ENCODE results near the gene SH3RF3.

Gene SH3RF3

GRCh38 chr2:109521233-109522062, 392.4 kb downstream of the SH3RF3 start:
- no peaks in the 10 kb centered on the region for H3K9me3 ChIP-seq (replicated peaks; ENCODE audit: low read length)
- no peak overlapping the region for H3K4me3 ChIP-seq (ENCODE audit: low read length)
- peaks cover 4% of the 10 kb centered on the region for H3K4me1 ChIP-seq (ENCODE audit: control insufficient read depth, insufficient read depth, low read length)
- no peak overlapping the region for H3K9ac ChIP-seq (ENCODE audit: low read depth, low read length)
- peaks cover 27% of the 10 kb centered on the region for H3K27me3 ChIP-seq (ENCODE audit: control insufficient read depth, insufficient read depth, low read length)
- H3K4me2 ChIP-seq (ENCODE audit: low read length) = no peak overlapping the region
- no peaks in the 10 kb centered on the region for H3K36me3 ChIP-seq (ENCODE audit: insufficient read depth, low read length)

DNA sequence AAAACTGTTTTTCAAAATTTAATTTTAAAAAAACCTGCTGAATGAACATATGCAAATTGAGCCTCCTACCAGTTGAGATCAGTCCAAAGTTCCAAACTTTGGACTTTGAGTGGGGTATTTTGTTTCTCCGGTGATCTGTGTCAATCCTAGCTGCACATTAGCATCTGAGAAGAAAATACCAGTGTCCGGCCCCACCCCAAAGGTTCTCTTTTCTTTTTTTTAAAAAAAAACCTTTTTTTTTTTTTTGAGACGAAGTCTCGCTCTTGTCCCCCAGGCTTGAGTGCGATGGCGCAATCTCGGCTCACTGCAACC, 393.0 kb downstream of the SH3RF3 start:
- H3K9me3 ChIP-seq (replicated peaks; ENCODE audit: low read length) = no peaks in the 10 kb centered on the region
- no peak overlapping the region for H3K4me2 ChIP-seq (ENCODE audit: low read length)
- no peak overlapping the region for H3K9ac ChIP-seq (ENCODE audit: low read depth, low read length)
- no peaks in the 10 kb centered on the region for H3K36me3 ChIP-seq (ENCODE audit: insufficient read depth, low read length)
- H3K4me3 ChIP-seq (ENCODE audit: low read length) = no peak overlapping the region
- peaks cover 4% of the 10 kb centered on the region for H3K4me1 ChIP-seq (ENCODE audit: control insufficient read depth, insufficient read depth, low read length)
- peaks cover 27% of the 10 kb centered on the region for H3K27me3 ChIP-seq (ENCODE audit: control insufficient read depth, insufficient read depth, low read length)

- H3K9me3 ChIP-seq (replicated peaks; ENCODE audit: low read length) = no peaks in the 10 kb centered on the region
- no peaks in the 10 kb centered on the region for H3K36me3 ChIP-seq (ENCODE audit: insufficient read depth, low read length)
- no peak overlapping the region for H3K4me2 ChIP-seq (ENCODE audit: low read length)
- H3K27me3 ChIP-seq (ENCODE audit: control insufficient read depth, insufficient read depth, low read length) = peaks cover 27% of the 10 kb centered on the region
- peaks cover 4% of the 10 kb centered on the region for H3K4me1 ChIP-seq (ENCODE audit: control insufficient read depth, insufficient read depth, low read length)
- H3K4me3 ChIP-seq (ENCODE audit: low read length) = no peak overlapping the region
- H3K9ac ChIP-seq (ENCODE audit: low read depth, low read length) = no peak overlapping the region
Measured at GRCh38 chr2:109523121-109523520, 394.1 kb downstream of the SH3RF3 start.

DNA sequence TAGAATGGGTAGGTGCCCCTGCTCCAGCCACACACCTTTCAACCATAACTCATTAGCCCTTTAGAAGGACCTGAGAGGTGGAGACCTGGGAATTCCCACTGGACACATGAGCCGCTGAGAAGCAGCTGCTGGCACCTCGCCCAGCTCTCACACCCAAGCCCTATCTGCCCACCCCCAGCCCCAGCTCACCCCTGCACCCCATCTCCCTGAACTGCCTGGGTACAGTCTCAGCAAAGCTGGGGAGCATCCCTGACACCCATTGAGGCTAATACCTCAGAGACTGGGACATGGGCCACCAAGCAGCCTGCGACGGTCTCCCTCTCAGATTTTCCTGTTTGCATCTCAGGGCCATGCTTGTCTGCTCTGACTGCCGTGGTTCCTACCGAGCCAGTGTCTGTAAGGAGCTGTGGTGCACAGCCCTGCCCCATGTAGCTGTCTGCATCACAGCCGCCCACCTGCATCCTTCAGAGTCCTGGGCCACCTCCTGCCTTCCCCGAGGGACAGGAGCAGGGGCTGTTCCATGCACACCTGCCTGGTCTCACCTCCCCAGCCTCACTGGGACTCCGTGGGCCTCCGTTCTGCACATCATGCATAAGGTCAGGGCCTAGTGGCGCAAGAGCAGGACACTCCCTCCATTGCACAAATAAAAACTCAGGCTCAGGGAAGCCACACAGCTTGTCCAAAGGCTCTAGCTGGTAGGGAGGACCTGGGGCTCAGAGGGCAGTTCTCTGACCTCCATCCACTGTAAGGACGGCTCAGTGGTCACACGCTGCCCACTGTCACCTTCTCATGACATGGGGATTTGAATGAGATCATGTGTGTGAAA, 394.7 kb downstream of the SH3RF3 start:
- no peaks in the 10 kb centered on the region for H3K9me3 ChIP-seq (replicated peaks; ENCODE audit: low read length)
- H3K4me1 ChIP-seq (ENCODE audit: control insufficient read depth, insufficient read depth, low read length) = peaks cover 4% of the 10 kb centered on the region
- no peak overlapping the region for H3K4me3 ChIP-seq (ENCODE audit: low read length)
- no peak overlapping the region for H3K4me2 ChIP-seq (ENCODE audit: low read length)
- H3K36me3 ChIP-seq (ENCODE audit: insufficient read depth, low read length) = no peaks in the 10 kb centered on the region
- H3K27me3 ChIP-seq (ENCODE audit: control insufficient read depth, insufficient read depth, low read length) = peaks cover 27% of the 10 kb centered on the region
- no peak overlapping the region for H3K9ac ChIP-seq (ENCODE audit: low read depth, low read length)

- no peak overlapping the region for H3K4me3 ChIP-seq (ENCODE audit: low read length)
- H3K36me3 ChIP-seq (ENCODE audit: insufficient read depth, low read length) = no peaks in the 10 kb centered on the region
- H3K9ac ChIP-seq (ENCODE audit: low read depth, low read length) = no peak overlapping the region
- H3K4me2 ChIP-seq (ENCODE audit: low read length) = no peak overlapping the region
- no peaks in the 10 kb centered on the region for H3K9me3 ChIP-seq (replicated peaks; ENCODE audit: low read length)
- peaks cover 38% of the 10 kb centered on the region for H3K27me3 ChIP-seq (ENCODE audit: control insufficient read depth, insufficient read depth, low read length)
- peaks cover 4% of the 10 kb centered on the region for H3K4me1 ChIP-seq (ENCODE audit: control insufficient read depth, insufficient read depth, low read length)
Measured at GRCh38 chr2:109525836-109526235, 396.8 kb downstream of the SH3RF3 start.

GRCh38 chr2:109526442-109526970, 397.5 kb downstream of the SH3RF3 start:
- no peaks in the 10 kb centered on the region for H3K9me3 ChIP-seq (replicated peaks; ENCODE audit: low read length)
- H3K4me3 ChIP-seq (ENCODE audit: low read length) = no peak overlapping the region
- H3K4me1 ChIP-seq (ENCODE audit: control insufficient read depth, insufficient read depth, low read length) = no peaks in the 10 kb centered on the region
- no peak overlapping the region for H3K9ac ChIP-seq (ENCODE audit: low read depth, low read length)
- H3K4me2 ChIP-seq (ENCODE audit: low read length) = no peak overlapping the region
- H3K27me3 ChIP-seq (ENCODE audit: control insufficient read depth, insufficient read depth, low read length) = peaks cover 41% of the 10 kb centered on the region
- no peaks in the 10 kb centered on the region for H3K36me3 ChIP-seq (ENCODE audit: insufficient read depth, low read length)

DNA sequence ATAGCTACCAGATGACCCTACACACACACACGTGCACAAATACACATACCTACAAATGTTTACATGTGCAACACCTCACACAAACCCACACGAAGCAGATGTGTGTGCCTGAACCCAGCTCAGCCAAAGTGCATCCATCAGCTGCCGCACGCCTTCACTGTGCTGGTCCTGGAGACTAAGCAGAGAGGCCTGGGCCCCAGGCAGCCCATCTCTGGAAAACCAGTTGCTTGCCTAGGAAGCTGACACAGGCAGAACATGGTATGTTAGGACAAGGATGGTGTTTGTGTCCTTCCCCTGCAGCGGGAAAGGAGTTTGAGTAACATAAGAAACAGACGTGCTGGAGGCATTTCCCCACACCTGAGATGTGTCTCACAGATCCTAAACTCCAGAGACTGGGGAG, 398.1 kb downstream of the SH3RF3 start:
- H3K4me3 ChIP-seq (ENCODE audit: low read length) = no peak overlapping the region
- H3K27me3 ChIP-seq (ENCODE audit: control insufficient read depth, insufficient read depth, low read length) = peaks cover 42% of the 10 kb centered on the region
- no peak overlapping the region for H3K4me2 ChIP-seq (ENCODE audit: low read length)
- H3K9ac ChIP-seq (ENCODE audit: low read depth, low read length) = no peak overlapping the region
- no peaks in the 10 kb centered on the region for H3K9me3 ChIP-seq (replicated peaks; ENCODE audit: low read length)
- H3K36me3 ChIP-seq (ENCODE audit: insufficient read depth, low read length) = no peaks in the 10 kb centered on the region
- H3K4me1 ChIP-seq (ENCODE audit: control insufficient read depth, insufficient read depth, low read length) = no peaks in the 10 kb centered on the region

DNA sequence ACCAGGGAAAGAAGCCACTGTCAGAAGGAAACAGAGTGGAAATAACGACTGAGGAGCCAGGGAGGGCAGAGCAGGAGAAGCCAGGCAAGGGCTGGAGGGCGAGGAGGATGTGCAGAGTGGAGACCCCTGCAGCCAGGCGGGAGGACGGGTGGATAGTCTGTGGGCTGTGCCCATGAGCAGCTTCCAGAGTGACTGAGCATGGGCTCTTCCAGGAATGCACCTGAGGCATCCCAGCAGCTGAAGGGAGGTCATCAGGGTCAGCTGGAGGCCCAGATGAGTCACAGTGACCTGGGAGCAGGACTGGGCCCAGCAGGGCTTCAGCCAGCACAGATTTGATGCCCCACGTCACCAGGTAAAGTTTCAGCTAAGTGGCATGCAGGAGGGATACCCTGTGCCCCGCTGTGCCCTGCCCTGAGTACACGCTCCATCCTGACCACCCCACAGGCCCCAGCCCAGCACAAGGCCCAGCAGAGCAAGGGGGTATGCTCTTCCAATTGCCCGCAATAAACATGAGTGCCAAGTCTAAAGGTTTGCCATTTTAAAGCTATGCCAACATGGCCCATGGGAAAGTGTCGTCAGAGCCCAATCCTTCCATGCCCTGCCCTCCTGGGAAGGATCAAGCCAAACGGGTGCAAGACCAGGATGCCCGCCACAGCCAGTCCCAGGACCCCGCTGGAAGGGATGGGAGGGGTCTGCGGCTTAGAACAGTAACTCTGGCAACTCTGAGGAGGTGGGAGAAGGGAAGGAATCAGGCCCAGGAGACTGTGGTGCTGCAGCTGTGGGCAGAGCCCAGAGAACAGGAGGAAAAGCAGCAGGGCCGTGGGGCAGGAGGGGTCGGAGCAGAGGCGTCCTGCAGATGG, 399.1 kb downstream of the SH3RF3 start:
- no peaks in the 10 kb centered on the region for H3K36me3 ChIP-seq (ENCODE audit: insufficient read depth, low read length)
- H3K4me3 ChIP-seq (ENCODE audit: low read length) = no peak overlapping the region
- H3K4me1 ChIP-seq (ENCODE audit: control insufficient read depth, insufficient read depth, low read length) = no peaks in the 10 kb centered on the region
- no peaks in the 10 kb centered on the region for H3K9me3 ChIP-seq (replicated peaks; ENCODE audit: low read length)
- H3K4me2 ChIP-seq (ENCODE audit: low read length) = no peak overlapping the region
- peaks cover 44% of the 10 kb centered on the region for H3K27me3 ChIP-seq (ENCODE audit: control insufficient read depth, insufficient read depth, low read length)
- no peak overlapping the region for H3K9ac ChIP-seq (ENCODE audit: low read depth, low read length)

- no peak overlapping the region for H3K9ac ChIP-seq (ENCODE audit: low read depth, low read length)
- no peaks in the 10 kb centered on the region for H3K4me1 ChIP-seq (ENCODE audit: control insufficient read depth, insufficient read depth, low read length)
- no peak overlapping the region for H3K4me2 ChIP-seq (ENCODE audit: low read length)
- no peaks in the 10 kb centered on the region for H3K9me3 ChIP-seq (replicated peaks; ENCODE audit: low read length)
- H3K36me3 ChIP-seq (ENCODE audit: insufficient read depth, low read length) = no peaks in the 10 kb centered on the region
- H3K4me3 ChIP-seq (ENCODE audit: low read length) = no peak overlapping the region
- H3K27me3 ChIP-seq (ENCODE audit: control insufficient read depth, insufficient read depth, low read length) = peaks cover 42% of the 10 kb centered on the region
Measured at GRCh38 chr2:109528811-109529501, 400.0 kb downstream of the SH3RF3 start.

GRCh38 chr2:109529532-109530449, 400.8 kb downstream of the SH3RF3 start:
- Histone ChIP-seq H3K36me3 (ENCODE audit: insufficient read depth, low read length) (no peaks in the 10 kb centered on the region), H3K27me3 (ENCODE audit: control insufficient read depth, insufficient read depth, low read length) (peaks cover 41% of the 10 kb centered on the region), H3K4me1 (ENCODE audit: control insufficient read depth, insufficient read depth, low read length) (no peaks in the 10 kb centered on the region), H3K9ac (ENCODE audit: low read depth, low read length) (no peak overlapping the region), H3K9me3 (replicated peaks; ENCODE audit: low read length) (no peaks in the 10 kb centered on the region), H3K4me3 (ENCODE audit: low read length) (no peak overlapping the region), H3K4me2 (ENCODE audit: low read length) (no peak overlapping the region)

All from skeletal muscle satellite cell (primary cell).